Measurements from ENCODE around the gene DKK2.
"Not testable (repeated sequence)": the region's sequence is repeated elsewhere in the genome, so short reads cannot be mapped to it uniquely, and the experiment has no call there.

DKK2 gene

DNA sequence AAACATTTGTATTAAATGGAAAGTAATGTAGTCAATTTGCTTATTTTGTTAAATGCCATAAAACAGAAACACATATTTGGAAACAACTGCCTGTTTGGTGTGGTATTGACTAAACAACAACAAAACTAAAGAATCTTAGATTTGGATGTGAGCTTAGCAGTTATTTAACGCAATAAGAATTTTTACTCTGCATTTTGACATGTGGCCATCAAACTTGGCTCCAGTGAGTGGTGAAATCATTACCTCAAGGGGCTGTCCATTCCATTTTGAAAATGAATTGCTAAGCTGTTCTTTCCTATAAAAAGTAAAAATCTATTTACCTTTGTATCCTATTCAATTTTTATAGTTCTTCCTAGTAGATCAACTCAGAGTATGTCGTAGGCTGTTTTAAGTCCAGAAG is 84.2 kb downstream of the DKK2 start:
- DNase-seq (ENCODE audit: extremely low spot score): no peak
- ChIA-PET CTCF (no interaction called here), POLR2A (no interaction called here)
- TF ChIP-seq, protein P1, sequence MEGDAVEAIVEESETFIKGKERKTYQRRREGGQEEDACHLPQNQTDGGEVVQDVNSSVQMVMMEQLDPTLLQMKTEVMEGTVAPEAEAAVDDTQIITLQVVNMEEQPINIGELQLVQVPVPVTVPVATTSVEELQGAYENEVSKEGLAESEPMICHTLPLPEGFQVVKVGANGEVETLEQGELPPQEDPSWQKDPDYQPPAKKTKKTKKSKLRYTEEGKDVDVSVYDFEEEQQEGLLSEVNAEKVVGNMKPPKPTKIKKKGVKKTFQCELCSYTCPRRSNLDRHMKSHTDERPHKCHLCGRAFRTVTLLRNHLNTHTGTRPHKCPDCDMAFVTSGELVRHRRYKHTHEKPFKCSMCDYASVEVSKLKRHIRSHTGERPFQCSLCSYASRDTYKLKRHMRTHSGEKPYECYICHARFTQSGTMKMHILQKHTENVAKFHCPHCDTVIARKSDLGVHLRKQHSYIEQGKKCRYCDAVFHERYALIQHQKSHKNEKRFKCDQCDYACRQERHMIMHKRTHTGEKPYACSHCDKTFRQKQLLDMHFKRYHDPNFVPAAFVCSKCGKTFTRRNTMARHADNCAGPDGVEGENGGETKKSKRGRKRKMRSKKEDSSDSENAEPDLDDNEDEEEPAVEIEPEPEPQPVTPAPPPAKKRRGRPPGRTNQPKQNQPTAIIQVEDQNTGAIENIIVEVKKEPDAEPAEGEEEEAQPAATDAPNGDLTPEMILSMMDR (IDR thresholded peaks at IDR 0.05; ENCODE audit: control extremely low read depth, extremely low read depth, low read depth, missing control alignments): no peak

DNA sequence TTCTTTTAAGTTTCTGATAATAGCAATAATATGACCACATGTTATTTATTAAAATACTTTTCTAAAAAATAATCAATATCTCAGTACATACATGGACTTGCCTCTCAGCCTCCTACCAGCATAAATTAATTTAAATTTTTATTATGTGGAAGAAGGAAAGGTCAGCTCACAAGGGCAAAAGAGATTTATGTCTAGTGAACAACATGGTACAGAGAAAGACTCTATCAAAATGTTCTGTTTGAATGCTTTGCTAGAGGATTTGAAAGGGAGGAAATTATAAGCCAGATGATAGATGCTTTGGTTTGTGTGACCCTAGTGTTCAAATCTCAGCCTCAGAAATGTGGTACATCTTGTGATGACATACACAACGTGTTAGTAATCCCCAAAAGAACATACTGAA is 94.3 kb downstream of the DKK2 start:
- no peak for DNase-seq (ENCODE audit: extremely low spot score)
- ChIA-PET CTCF (no interaction called here), POLR2A (no interaction called here)
- TF ChIP-seq, protein P1 (IDR thresholded peaks at IDR 0.05; ENCODE audit: control extremely low read depth, extremely low read depth, low read depth, missing control alignments): no peak

DNA sequence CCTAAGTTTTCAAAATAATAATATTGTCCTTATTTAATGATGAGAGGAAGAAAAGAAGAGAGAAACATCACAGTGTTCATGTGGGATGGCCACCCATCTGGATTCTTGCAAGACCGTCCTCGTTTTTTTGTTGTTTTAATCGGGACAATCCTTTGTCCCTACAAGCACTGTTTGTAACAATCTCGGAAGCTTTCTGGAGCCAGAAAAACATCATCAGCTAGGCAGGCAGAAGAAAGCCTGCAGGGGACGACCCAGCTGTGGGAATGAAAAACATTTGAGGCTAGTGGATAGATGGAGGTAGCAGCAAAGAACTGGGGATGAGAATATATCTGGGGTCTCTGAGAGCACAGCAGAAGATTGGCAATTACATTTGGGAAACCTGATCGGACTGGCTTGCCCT is 105.6 kb downstream of the DKK2 start:
- TF ChIP-seq, protein P1 (IDR thresholded peaks at IDR 0.05; ENCODE audit: control extremely low read depth, extremely low read depth, low read depth, missing control alignments): no peak
- ChIA-PET CTCF (interaction anchor here (1.4 kb wide), 1 partner anchor 9 kb away, joined by 4 read pairs; no protein-coding TSS in a partner anchor), POLR2A (no interaction called here)
- no peak for DNase-seq (ENCODE audit: extremely low spot score)

- ChIA-PET POLR2A (no interaction called here), CTCF (no interaction called here)
- TF ChIP-seq, protein P1 (IDR thresholded peaks at IDR 0.05; ENCODE audit: control extremely low read depth, extremely low read depth, low read depth, missing control alignments): no peak
- DNase-seq (ENCODE audit: extremely low spot score): no peak
Observed at GRCh38 chr4:106929248-106929647, 106.9 kb downstream of the DKK2 start.

GRCh38 chr4:106914223-106914622 is 121.9 kb downstream of the DKK2 start:
- no peak for DNase-seq (ENCODE audit: extremely low spot score)
- POLR2A ChIA-PET: no interaction called here
- CTCF ChIA-PET: no interaction called here
- TF ChIP-seq, protein P1 (IDR thresholded peaks at IDR 0.05; ENCODE audit: control extremely low read depth, extremely low read depth, low read depth, missing control alignments): no peak

GRCh38 chr4:106909486-106910188 is 126.5 kb downstream of the DKK2 start:
- POLR2A ChIA-PET: no interaction called here
- TF ChIP-seq, protein P1 (IDR thresholded peaks at IDR 0.05; ENCODE audit: control extremely low read depth, extremely low read depth, low read depth, missing control alignments): no peak
- CTCF ChIA-PET: interaction anchor here (1.2 to 1.4 kb wide), 3 partner anchors 8 to 12 kb away, joined by 4 to 8 read pairs (median 4); no protein-coding TSS in a partner anchor
- no peak for DNase-seq (ENCODE audit: extremely low spot score)

DNA sequence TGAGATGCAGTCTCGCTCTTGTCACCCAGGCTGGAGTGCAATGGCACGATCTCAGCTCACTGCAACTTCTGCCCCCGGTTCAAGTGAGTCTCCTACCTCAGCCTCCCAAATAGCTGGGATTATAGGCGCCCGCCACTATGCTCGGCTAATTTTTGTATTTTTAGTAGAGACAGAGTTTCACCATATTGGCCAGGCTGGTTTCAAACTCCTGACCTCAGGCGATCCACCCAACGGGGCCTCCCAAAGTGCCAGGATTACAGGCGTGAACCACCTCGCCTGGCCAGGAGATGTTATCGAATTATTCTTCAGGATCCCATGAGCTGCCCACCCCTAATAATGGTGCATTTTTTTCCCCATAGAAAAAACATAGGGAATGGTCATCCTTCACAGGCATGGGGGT is 128.1 kb downstream of the DKK2 start:
- POLR2A ChIA-PET: not testable (repeated sequence)

More for the DNA sequence above, 128.1 kb downstream of the DKK2 start:
- DNase-seq (ENCODE audit: extremely low spot score): not testable (repeated sequence)
- CTCF ChIA-PET: interaction anchor here (1.0 to 1.4 kb wide), 2 partner anchors 9 to 10 kb away, joined by 3 to 8 read pairs; no protein-coding TSS in a partner anchor
